Astrocyte (in vitro differentiated cells and primary cell): ENCODE measurements around the gene APLP1.

Experiments
- CTCF ChIP-seq: IDR thresholded peaks from 2 replicates; pipeline ENCODE4 v1.5.1; 2011; ENCODE audit warnings: low read depth, mild to moderate bottlenecking, inconsistent platforms, low read length, moderate library complexity; ENCODE audit not compliant: insufficient read depth
- EZH2 ChIP-seq: IDR thresholded peaks from 2 replicates; pipeline ENCODE4 v1.6.1; 2012; ENCODE audit warnings: mild to moderate bottlenecking, low read length, inconsistent platforms; ENCODE audit not compliant: insufficient read depth

DNA sequence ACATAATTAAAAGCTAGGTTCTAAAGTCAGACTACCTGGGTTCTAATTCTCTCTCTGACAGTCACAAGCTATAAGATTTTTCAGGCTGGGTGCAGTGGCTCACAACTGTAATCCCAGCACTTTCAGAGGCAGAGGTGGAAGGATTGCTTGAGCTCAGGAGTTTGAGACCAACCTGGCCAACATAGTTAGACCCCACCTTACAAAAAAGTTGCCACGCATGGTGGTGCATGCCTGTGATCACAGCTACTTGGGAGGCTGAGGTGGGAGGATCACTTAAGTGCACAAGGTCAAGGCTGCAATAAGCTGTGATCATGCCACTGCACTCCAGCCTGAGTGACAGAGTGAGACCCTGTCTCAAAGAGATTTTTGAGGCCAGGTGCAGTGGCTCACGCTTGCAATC, 26.0 kb downstream of the APLP1 start:
- TF ChIP-seq CTCF = no peak
- TF ChIP-seq EZH2 = no peak
